Loucy (cell line): Measurements from ENCODE around the gene SH3PXD2A.

ENCODE experiments used
- H2AFZ ChIP-seq: fragments of 200-600 bp; sonication (generic); 2 replicates; pipeline ENCODE4 v1.6.0; 2016; ENCODE audit warnings: antibody characterized with exemption, mild to moderate bottlenecking, low read length, moderate library complexity
- H3F3A ChIP-seq: fragments of 200-600 bp; 2 replicates; pipeline ENCODE4 v1.6.0; 2016; ENCODE audit warnings: antibody characterized with exemption, low read depth, mild to moderate bottlenecking
- H3K27me3 ChIP-seq: fragments of 200-600 bp; sonication (generic); 2 replicates; pipeline ENCODE4 v1.6.1; 2014; ENCODE audit warnings: low read length, mild to moderate bottlenecking; ENCODE audit not compliant: insufficient read depth, poor library complexity, severe bottlenecking
- H3K36me3 ChIP-seq: fragments of 200-600 bp; sonication (generic); 2 replicates; pipeline ENCODE4 v1.6.1; 2016; ENCODE audit warnings: low read length; ENCODE audit not compliant: insufficient read depth
- H3K4me1 ChIP-seq: fragments of 200-600 bp; sonication (generic); 2 replicates; pipeline ENCODE4 v1.5.1; 2014; ENCODE audit warnings: low read length, mild to moderate bottlenecking; ENCODE audit not compliant: insufficient read depth, poor library complexity, severe bottlenecking
- H3K4me2 ChIP-seq: fragments of 200-600 bp; sonication (generic); 2 replicates; pipeline ENCODE4 v1.6.0; 2014; ENCODE audit warnings: antibody characterized with exemption, low read length, low read depth, mild to moderate bottlenecking; ENCODE audit not compliant: poor library complexity, severe bottlenecking
- H3K4me3 ChIP-seq: fragments of 200-600 bp; sonication (generic); 2 replicates; pipeline ENCODE4 v1.5.1; 2014; ENCODE audit warnings: low read length, mild to moderate bottlenecking, mixed read lengths; ENCODE audit not compliant: poor library complexity, severe bottlenecking
- H3K79me2 ChIP-seq: fragments of 200-600 bp; sonication (generic); 2 replicates; pipeline ENCODE4 v1.6.1; 2014; ENCODE audit warnings: low read length; ENCODE audit not compliant: insufficient read depth
- H3K9ac ChIP-seq: fragments of 200-600 bp; sonication (generic); 2 replicates; pipeline ENCODE4 v1.6.0; 2014; ENCODE audit warnings: mild to moderate bottlenecking, low read depth, low read length, moderate library complexity; ENCODE audit not compliant: poor library complexity, severe bottlenecking
- H3K9me2 ChIP-seq: fragments of 200-600 bp; sonication (generic); replicated peaks from 2 replicates; pipeline ENCODE4 v1.6.1; 2016; ENCODE audit warnings: low read depth, low read length, mixed read lengths
- H3K9me3 ChIP-seq: fragments of 200-600 bp; sonication (generic); 2 replicates; pipeline ENCODE4 v1.6.1; 2014; ENCODE audit warnings: mild to moderate bottlenecking, antibody characterized with exemption, low read length, low read depth; ENCODE audit not compliant: insufficient read depth
- H4K20me1 ChIP-seq: fragments of 200-600 bp; sonication (generic); 2 replicates; pipeline ENCODE4 v1.6.0; 2014; ENCODE audit warnings: antibody characterized with exemption, low read length, mild to moderate bottlenecking; ENCODE audit not compliant: insufficient read depth, poor library complexity, severe bottlenecking
- EZH2phosphoT487 ChIP-seq: fragments of 200-600 bp; IDR thresholded peaks from 2 replicates; pipeline ENCODE4 v1.6.1; 2018; ENCODE audit warnings: antibody characterized with exemption, mild to moderate bottlenecking, moderate library complexity, borderline replicate concordance
- TF ChIP-seq, protein P1 (sequence below): fragments of 200-600 bp; sonication (generic); conservative IDR thresholded peaks from 2 replicates; pipeline ENCODE4 v1.5.1; 2014; ENCODE audit warnings: mild to moderate bottlenecking, antibody characterized with exemption, low read length

The SH3PXD2A gene

DNA sequence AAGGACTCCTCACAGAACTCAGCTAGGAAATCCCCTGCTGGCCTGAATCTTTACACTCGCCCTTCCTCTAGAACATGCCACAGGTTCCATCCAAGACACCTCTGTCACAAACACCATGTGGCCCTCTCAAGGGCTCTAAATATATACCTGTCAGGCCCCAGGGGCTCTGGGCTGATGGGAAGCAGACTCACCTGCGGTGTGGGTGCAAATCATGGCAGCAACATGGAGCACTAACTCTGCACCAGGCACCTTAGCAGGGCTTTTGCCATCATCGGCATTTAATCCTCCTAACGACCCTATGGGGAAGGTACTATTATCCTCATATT lies 17.3 kb downstream of the SH3PXD2A start:
- TF ChIP-seq, protein P1, sequence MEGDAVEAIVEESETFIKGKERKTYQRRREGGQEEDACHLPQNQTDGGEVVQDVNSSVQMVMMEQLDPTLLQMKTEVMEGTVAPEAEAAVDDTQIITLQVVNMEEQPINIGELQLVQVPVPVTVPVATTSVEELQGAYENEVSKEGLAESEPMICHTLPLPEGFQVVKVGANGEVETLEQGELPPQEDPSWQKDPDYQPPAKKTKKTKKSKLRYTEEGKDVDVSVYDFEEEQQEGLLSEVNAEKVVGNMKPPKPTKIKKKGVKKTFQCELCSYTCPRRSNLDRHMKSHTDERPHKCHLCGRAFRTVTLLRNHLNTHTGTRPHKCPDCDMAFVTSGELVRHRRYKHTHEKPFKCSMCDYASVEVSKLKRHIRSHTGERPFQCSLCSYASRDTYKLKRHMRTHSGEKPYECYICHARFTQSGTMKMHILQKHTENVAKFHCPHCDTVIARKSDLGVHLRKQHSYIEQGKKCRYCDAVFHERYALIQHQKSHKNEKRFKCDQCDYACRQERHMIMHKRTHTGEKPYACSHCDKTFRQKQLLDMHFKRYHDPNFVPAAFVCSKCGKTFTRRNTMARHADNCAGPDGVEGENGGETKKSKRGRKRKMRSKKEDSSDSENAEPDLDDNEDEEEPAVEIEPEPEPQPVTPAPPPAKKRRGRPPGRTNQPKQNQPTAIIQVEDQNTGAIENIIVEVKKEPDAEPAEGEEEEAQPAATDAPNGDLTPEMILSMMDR: no peak
- TF ChIP-seq EZH2phosphoT487: no peak
- Histone ChIP-seq H3K4me3 (no peak overlapping the region), H3K9me2 (no peaks in the 10 kb centered on the region), H3K9ac (no peak overlapping the region), H3K4me2 (no peak overlapping the region), H4K20me1 (no peaks in the 10 kb centered on the region), H3K27me3 (no peaks in the 10 kb centered on the region), H3K4me1 (peaks cover 64% of the 10 kb centered on the region), H3K36me3 (no peaks in the 10 kb centered on the region), H3K9me3 (0 out of 2 replicates have a peak, but pooled peaks cover under 1% of the 10 kb centered on the region), H3K79me2 (peaks cover 84% of the 10 kb centered on the region), H3F3A (no peaks in the 10 kb centered on the region; the same call in 1 of the 2 replicates), H2AFZ (no peak overlapping the region)

DNA sequence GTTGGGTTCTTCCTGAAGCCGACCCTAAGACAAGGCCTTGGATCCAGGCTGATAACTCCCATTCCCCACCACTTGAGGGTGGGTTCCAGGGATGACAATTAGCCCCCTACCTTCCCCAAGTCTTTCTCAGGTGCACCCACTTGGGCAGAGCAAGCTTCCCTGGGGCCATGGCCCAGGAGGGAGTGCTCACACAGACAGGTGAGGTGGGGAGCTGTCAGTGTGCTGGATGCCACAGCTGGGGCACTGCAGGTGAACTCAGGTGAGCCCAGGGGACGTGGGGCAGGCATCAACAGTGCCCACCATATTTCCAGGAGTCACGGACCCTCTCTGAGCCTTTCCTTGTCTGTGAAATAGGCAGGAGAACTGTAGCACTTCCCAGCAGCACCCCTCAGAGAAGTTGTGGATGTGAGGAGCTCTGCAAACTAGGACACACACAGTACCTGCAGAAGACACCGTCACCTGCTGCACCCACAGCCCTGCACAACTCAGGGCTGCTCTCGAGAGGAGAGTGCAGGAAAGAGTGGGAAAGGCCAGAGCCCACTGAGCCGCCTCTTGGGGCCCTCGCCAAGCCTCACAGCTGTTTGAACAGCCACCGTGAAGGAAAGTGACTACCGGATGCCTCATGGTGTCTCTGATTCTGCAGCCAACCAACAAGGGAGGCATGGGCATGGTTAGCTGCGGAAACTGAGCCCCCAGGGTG lies 17.9 kb downstream of the SH3PXD2A start:
- no peak overlapping the region for H2AFZ ChIP-seq
- peak overlapping the region; percentile 40 for H3K9ac ChIP-seq
- peaks cover 64% of the 10 kb centered on the region for H3K4me1 ChIP-seq
- H3K36me3 ChIP-seq: no peaks in the 10 kb centered on the region
- peaks cover 84% of the 10 kb centered on the region for H3K79me2 ChIP-seq
- no peaks in the 10 kb centered on the region for H4K20me1 ChIP-seq
- H3K4me3 ChIP-seq: peak overlapping the region; percentile 14
- no peaks in the 10 kb centered on the region for H3K9me2 ChIP-seq
- TF ChIP-seq, protein P1: no peak
- no peak for TF ChIP-seq EZH2phosphoT487
- no peaks in the 10 kb centered on the region; the same call in 1 of the 2 replicates for H3F3A ChIP-seq
- peaks cover 4% of the 10 kb centered on the region; the same call in 1 of the 2 replicates for H3K9me3 ChIP-seq
- no peaks in the 10 kb centered on the region for H3K27me3 ChIP-seq
- H3K4me2 ChIP-seq: peak overlapping the region; percentile 44

DNA sequence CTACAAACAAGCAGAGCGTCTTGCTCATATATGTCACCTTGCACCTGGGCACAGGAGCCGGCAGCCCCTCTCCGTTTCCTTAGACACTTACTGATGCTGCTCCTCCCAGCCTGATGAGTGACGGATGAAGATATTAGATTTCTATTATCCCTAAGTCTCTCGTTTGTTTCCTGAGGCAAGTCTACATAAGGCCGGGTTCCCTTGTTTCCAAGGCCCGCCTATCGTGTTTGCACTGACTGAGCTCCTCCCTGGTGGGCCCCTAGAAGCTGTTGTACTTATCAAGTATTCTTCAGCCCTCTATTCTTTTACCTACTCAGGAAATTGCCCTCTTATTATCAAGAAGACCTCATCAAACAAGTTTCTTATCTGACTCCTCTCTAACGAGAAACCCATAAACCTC lies 18.5 kb downstream of the SH3PXD2A start:
- Histone ChIP-seq H3K9me3 (peaks cover 4% of the 10 kb centered on the region; the same call in 1 of the 2 replicates), H3K9ac (peak overlapping the region; percentile 40), H3F3A (no peaks in the 10 kb centered on the region; the same call in 1 of the 2 replicates), H4K20me1 (no peaks in the 10 kb centered on the region), H3K4me2 (peak overlapping the region; percentile 44), H2AFZ (no peak overlapping the region), H3K36me3 (no peaks in the 10 kb centered on the region), H3K4me3 (peak overlapping the region; percentile 14), H3K4me1 (peaks cover 64% of the 10 kb centered on the region), H3K27me3 (no peaks in the 10 kb centered on the region), H3K79me2 (peaks cover 84% of the 10 kb centered on the region), H3K9me2 (no peaks in the 10 kb centered on the region)
- TF ChIP-seq, protein P1: no peak
- TF ChIP-seq EZH2phosphoT487: no peak
